WTC11 (cell line): ENCODE results near the gene TOX2. TPM values are rescaled to one million over a fixed set of nuclear protein-coding genes. Genes with fewer than 3 reads are reported as not detected.

Source experiments
- ATAC-seq: fragments of 200-7000 bp; cut with Tn5 transposase; 2 replicates; pipeline ENCODE4 v1.10.0; 2021; ENCODE audit warnings: mild to moderate bottlenecking, moderate library complexity
- Bru-seq: library from RNA; stranded (reverse); fragments of 400-500 nt; gene quantifications from one replicate; lab custom pipeline; 2021; lab: Mats Ljungman, UMichigan
- CTCF ChIA-PET: fragments of 300-600 bp; sonication (Branson Sonifier 250); formaldehyde crosslinking; loops from one replicate; lab custom pipeline; 2021; ENCODE audit warnings: antibody characterized with exemption; lab: Charles Lee
- POLR2A ChIA-PET: fragments of 350-600 bp; sonication (Branson Sonifier 250); formaldehyde crosslinking; loops from one replicate; lab custom pipeline; 2021; ENCODE audit warnings: antibody characterized with exemption; lab: Charles Lee
- DNase-seq: peaks from one replicate; pipeline ENCODE4 v3.0.0; 2021; ENCODE audit warnings: low spot score
- H3K27ac Mint-ChIP-seq: 2 replicates; pipeline ENCODE4 v1.8.0; 2021; ENCODE audit warnings: mixed read lengths
- H3K27me3 Mint-ChIP-seq: 2 replicates; pipeline ENCODE4 v1.8.0; 2021; ENCODE audit warnings: low read depth, mild to moderate bottlenecking, moderate library complexity, mixed read lengths
- H3K36me3 Mint-ChIP-seq: 2 replicates; pipeline ENCODE4 v1.8.0; 2021; ENCODE audit warnings: mixed read lengths
- H3K4me1 Mint-ChIP-seq: 2 replicates; pipeline ENCODE4 v1.8.0; 2022; ENCODE audit warnings: mixed read lengths
- H3K4me3 Mint-ChIP-seq: 2 replicates; pipeline ENCODE4 v1.8.0; 2021; ENCODE audit warnings: mild to moderate bottlenecking, moderate library complexity, mixed read lengths
- H3K9me3 Mint-ChIP-seq: 2 replicates; pipeline ENCODE4 v1.8.0; 2021; ENCODE audit warnings: mixed read lengths
- IRF2 ChIP-seq: sonication (generic); formaldehyde crosslinking; IDR thresholded peaks from 2 replicates; pipeline ENCODE4 v1.8.0; 2022; ENCODE audit warnings: low read depth, missing genetic modification reagents, borderline replicate concordance
- JAZF1 ChIP-seq: fragments of 250-450 bp; sonication (Bioruptor Pico); IDR thresholded peaks from 2 replicates; pipeline ENCODE4 v1.9.0; 2021; ENCODE audit warnings: moderate library complexity, mild to moderate bottlenecking, inconsistent platforms
- MYBL2 ChIP-seq: sonication (generic); formaldehyde crosslinking; IDR thresholded peaks from 2 replicates; pipeline ENCODE4 v1.8.1; 2023; ENCODE audit warnings: mild to moderate bottlenecking, moderate library complexity, missing genetic modification reagents
- NR2C2 ChIP-seq: sonication (generic); formaldehyde crosslinking; IDR thresholded peaks from 2 replicates; pipeline ENCODE4 v1.8.0; 2022; ENCODE audit warnings: mild to moderate bottlenecking, missing genetic modification reagents
- SMAD4 ChIP-seq: sonication (generic); formaldehyde crosslinking; IDR thresholded peaks from 2 replicates; pipeline ENCODE4 v1.8.0; 2022; ENCODE audit warnings: mild to moderate bottlenecking, missing genetic modification reagents
- TEAD4 ChIP-seq: sonication (generic); formaldehyde crosslinking; IDR thresholded peaks from 2 replicates; pipeline ENCODE4 v1.8.0; 2022; ENCODE audit warnings: mild to moderate bottlenecking, missing genetic modification reagents
- ZNF219 ChIP-seq: sonication (generic); formaldehyde crosslinking; IDR thresholded peaks from 2 replicates; pipeline ENCODE4 v1.8.0; 2023; ENCODE audit warnings: missing genetic modification reagents, mild to moderate bottlenecking, borderline replicate concordance
- long read RNA-seq, 3 experiments: library from RNA in 1 of 3; library from capped mRNA in 1 of 3; library from polyadenylated mRNA in 1 of 3; unstranded in 2 of 3; stranded (forward) in 1 of 3; transcript quantifications; one replicate each; pipeline ENCODE4 v2.0.0, GENCODE V29; 2021
- total RNA-seq: library from RNA; stranded (reverse); gene quantifications from 3 replicates; pipeline ENCODE4 v1.2.3, GENCODE V29; 2021
- TF ChIP-seq, protein P1 (sequence below): sonication (generic); formaldehyde crosslinking; IDR thresholded peaks from 2 replicates; pipeline ENCODE4 v1.8.1; 2022; ENCODE audit warnings: mild to moderate bottlenecking, missing genetic modification reagents, moderate library complexity, borderline replicate concordance
- TF ChIP-seq, protein P2 (sequence below): fragments of 250-450 bp; sonication (Bioruptor Pico); IDR thresholded peaks from 2 replicates; pipeline ENCODE4 v1.9.0; 2021; ENCODE audit warnings: mild to moderate bottlenecking, borderline replicate concordance
- TF ChIP-seq, protein P3 (sequence below): sonication (generic); formaldehyde crosslinking; IDR thresholded peaks from 2 replicates; pipeline ENCODE4 v1.8.1; 2022; ENCODE audit warnings: low read depth, mild to moderate bottlenecking, moderate library complexity, missing genetic modification reagents, borderline replicate concordance
- TF ChIP-seq, protein P4 (sequence below): sonication (generic); formaldehyde crosslinking; IDR thresholded peaks from 2 replicates; pipeline ENCODE4 v1.8.0; 2022; ENCODE audit warnings: mild to moderate bottlenecking, missing genetic modification reagents
- TF ChIP-seq, protein P5 (sequence below): fragments of 250-450 bp; sonication (Bioruptor Pico); IDR thresholded peaks from 2 replicates; pipeline ENCODE4 v1.8.0; 2021; ENCODE audit warnings: mild to moderate bottlenecking
- TF ChIP-seq, protein P6 (sequence below): sonication (generic); formaldehyde crosslinking; IDR thresholded peaks from 2 replicates; pipeline ENCODE4 v1.8.0; 2022; ENCODE audit warnings: missing genetic modification reagents
- TF ChIP-seq, protein P7 (sequence below): sonication (generic); formaldehyde crosslinking; IDR thresholded peaks from 2 replicates; pipeline ENCODE4 v1.8.0; 2023; ENCODE audit warnings: missing genetic modification reagents

The TOX2 gene, protein sequence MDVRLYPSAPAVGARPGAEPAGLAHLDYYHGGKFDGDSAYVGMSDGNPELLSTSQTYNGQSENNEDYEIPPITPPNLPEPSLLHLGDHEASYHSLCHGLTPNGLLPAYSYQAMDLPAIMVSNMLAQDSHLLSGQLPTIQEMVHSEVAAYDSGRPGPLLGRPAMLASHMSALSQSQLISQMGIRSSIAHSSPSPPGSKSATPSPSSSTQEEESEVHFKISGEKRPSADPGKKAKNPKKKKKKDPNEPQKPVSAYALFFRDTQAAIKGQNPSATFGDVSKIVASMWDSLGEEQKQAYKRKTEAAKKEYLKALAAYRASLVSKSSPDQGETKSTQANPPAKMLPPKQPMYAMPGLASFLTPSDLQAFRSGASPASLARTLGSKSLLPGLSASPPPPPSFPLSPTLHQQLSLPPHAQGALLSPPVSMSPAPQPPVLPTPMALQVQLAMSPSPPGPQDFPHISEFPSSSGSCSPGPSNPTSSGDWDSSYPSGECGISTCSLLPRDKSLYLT
- total RNA-seq (1.9 to 3.4 TPM (median 2.4 TPM) in 3 replicates), Bru-seq, nascent RNA (percentile 31 among the genes with signal in this experiment)
- long read RNA-seq, experiment 1, partial matches to known transcripts = 0 of 4 reads
- long read RNA-seq, experiment 1, other reads (novel, unspliced or antisense) = 3 of 4 reads
- long read RNA-seq, experiment 2, partial matches to known transcripts = 0 of 1 reads
- long read RNA-seq, experiment 2, other reads (novel, unspliced or antisense) = 1 of 1 reads
- long read RNA-seq, experiment 3, partial matches to known transcripts = 2 of 2 reads
- long read RNA-seq, experiment 3, other reads (novel, unspliced or antisense) = 0 of 2 reads

DNA sequence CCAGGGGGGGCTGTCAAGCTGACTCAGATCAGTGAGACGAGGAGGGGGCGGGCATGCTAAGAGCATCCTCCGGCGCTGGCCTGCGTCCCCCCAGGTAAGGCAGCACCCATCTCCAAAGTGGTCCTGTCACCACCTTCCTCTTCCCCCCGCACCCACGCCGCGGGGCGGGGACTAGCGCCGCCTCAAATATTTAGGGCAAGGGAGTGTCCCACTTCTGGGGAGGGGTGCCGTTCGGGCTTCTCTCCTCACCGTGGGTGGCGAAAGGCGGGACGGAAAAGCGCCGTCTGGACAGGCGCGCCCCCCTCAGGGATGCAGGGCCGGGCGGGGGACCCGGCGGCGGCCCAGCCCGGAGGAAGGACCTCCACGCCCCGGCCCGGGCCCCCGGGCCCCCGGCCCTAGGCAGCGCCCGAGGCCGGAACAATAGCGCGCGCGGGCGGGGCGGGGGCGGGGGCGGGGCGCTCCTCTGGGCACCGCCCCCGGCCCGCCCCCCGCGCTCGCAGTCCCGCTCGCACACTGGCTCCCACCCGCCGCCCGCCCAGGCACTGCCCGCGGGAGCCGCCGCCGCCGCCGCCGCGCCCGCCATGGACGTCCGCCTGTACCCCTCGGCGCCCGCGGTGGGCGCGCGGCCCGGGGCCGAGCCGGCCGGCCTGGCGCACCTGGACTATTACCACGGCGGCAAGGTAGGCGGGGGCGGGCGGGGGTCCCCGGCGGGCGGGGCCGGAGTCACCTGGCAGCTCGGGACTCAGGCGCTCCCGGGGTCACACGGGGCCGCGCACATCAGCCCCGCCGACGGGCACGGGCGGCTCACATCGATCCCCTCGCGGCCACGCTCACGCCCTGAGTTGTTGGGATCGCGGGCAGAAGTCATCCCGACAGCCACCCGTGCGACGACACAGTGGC lies at the start of gene TOX2:
TSS of gene TOX2 (plus strand) at position 542 of the 900 bp plus-strand sequence. CDS start at position 582, 40 bp downstream.
- CTCF ChIA-PET = no interaction called here
- TF ChIP-seq MYBL2 (CRISPR knock-in tag) (no peak), ZNF219 (CRISPR knock-in tag) (no peak)
- TF ChIP-seq, protein P1, sequence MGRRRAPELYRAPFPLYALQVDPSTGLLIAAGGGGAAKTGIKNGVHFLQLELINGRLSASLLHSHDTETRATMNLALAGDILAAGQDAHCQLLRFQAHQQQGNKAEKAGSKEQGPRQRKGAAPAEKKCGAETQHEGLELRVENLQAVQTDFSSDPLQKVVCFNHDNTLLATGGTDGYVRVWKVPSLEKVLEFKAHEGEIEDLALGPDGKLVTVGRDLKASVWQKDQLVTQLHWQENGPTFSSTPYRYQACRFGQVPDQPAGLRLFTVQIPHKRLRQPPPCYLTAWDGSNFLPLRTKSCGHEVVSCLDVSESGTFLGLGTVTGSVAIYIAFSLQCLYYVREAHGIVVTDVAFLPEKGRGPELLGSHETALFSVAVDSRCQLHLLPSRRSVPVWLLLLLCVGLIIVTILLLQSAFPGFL (CRISPR knock-in tag) = no peak
- TF ChIP-seq, protein P2, sequence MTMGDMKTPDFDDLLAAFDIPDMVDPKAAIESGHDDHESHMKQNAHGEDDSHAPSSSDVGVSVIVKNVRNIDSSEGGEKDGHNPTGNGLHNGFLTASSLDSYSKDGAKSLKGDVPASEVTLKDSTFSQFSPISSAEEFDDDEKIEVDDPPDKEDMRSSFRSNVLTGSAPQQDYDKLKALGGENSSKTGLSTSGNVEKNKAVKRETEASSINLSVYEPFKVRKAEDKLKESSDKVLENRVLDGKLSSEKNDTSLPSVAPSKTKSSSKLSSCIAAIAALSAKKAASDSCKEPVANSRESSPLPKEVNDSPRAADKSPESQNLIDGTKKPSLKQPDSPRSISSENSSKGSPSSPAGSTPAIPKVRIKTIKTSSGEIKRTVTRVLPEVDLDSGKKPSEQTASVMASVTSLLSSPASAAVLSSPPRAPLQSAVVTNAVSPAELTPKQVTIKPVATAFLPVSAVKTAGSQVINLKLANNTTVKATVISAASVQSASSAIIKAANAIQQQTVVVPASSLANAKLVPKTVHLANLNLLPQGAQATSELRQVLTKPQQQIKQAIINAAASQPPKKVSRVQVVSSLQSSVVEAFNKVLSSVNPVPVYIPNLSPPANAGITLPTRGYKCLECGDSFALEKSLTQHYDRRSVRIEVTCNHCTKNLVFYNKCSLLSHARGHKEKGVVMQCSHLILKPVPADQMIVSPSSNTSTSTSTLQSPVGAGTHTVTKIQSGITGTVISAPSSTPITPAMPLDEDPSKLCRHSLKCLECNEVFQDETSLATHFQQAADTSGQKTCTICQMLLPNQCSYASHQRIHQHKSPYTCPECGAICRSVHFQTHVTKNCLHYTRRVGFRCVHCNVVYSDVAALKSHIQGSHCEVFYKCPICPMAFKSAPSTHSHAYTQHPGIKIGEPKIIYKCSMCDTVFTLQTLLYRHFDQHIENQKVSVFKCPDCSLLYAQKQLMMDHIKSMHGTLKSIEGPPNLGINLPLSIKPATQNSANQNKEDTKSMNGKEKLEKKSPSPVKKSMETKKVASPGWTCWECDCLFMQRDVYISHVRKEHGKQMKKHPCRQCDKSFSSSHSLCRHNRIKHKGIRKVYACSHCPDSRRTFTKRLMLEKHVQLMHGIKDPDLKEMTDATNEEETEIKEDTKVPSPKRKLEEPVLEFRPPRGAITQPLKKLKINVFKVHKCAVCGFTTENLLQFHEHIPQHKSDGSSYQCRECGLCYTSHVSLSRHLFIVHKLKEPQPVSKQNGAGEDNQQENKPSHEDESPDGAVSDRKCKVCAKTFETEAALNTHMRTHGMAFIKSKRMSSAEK (CRISPR knock-in tag) = no peak
- peak; percentile 62 for DNase-seq
- Mint-ChIP-seq H3K27me3 (peaks cover 67% of the 10 kb centered on the region), H3K27ac (no peak within 1 kb of the TSS), H3K9me3 (peaks cover 14% of the 10 kb centered on the region), H3K36me3 (no peaks in the 10 kb centered on the region), H3K4me3 (peak within 1 kb of the TSS; percentile 77), H3K4me1 (peaks cover 13% of the 10 kb centered on the region)
- ATAC-seq = peak; percentile 61
- POLR2A ChIA-PET = no interaction called here

DNA sequence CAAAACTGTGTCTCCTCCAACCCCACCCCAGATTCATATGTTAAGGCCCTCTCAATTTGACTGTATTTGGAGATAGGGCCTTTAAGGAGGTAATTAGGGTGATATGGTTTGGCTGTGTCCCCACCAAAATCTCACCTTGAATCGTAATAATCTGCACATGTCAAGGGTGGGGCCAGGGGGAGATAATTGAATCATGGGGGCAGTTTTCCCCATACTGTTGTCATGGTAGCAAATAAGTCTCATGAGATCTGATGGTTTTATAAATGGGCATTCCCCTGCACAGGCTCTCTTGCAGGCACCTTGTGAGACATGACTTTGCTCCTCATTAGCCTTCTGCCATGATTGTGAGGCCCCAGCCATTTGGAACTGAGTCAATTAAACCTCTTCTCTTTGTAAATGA lies 46.6 kb upstream of the TOX2 start:
- peaks cover 10% of the 10 kb centered on the region for H3K4me1 Mint-ChIP-seq
- no peak for DNase-seq
- ChIA-PET CTCF (no interaction called here), POLR2A (no interaction called here)
- no peaks in the 10 kb centered on the region for H3K36me3 Mint-ChIP-seq
- no peaks in the 10 kb centered on the region; the same call in 1 of the 2 replicates for H3K27me3 Mint-ChIP-seq
- no peak overlapping the region for H3K27ac Mint-ChIP-seq
- no peak for ATAC-seq
- H3K4me3 Mint-ChIP-seq = no peak overlapping the region
- no peaks in the 10 kb centered on the region for H3K9me3 Mint-ChIP-seq
- TF ChIP-seq JAZF1 (CRISPR knock-in tag) (no peak), SMAD4 (no peak), IRF2 (CRISPR knock-in tag) (no peak), TEAD4 (CRISPR knock-in tag) (no peak), NR2C2 (CRISPR knock-in tag) (no peak), MYBL2 (CRISPR knock-in tag) (no peak)
- TF ChIP-seq, protein P3, sequence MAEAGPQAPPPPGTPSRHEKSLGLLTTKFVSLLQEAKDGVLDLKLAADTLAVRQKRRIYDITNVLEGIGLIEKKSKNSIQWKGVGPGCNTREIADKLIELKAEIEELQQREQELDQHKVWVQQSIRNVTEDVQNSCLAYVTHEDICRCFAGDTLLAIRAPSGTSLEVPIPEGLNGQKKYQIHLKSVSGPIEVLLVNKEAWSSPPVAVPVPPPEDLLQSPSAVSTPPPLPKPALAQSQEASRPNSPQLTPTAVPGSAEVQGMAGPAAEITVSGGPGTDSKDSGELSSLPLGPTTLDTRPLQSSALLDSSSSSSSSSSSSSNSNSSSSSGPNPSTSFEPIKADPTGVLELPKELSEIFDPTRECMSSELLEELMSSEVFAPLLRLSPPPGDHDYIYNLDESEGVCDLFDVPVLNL (CRISPR knock-in tag) = no peak
- TF ChIP-seq, protein P4, sequence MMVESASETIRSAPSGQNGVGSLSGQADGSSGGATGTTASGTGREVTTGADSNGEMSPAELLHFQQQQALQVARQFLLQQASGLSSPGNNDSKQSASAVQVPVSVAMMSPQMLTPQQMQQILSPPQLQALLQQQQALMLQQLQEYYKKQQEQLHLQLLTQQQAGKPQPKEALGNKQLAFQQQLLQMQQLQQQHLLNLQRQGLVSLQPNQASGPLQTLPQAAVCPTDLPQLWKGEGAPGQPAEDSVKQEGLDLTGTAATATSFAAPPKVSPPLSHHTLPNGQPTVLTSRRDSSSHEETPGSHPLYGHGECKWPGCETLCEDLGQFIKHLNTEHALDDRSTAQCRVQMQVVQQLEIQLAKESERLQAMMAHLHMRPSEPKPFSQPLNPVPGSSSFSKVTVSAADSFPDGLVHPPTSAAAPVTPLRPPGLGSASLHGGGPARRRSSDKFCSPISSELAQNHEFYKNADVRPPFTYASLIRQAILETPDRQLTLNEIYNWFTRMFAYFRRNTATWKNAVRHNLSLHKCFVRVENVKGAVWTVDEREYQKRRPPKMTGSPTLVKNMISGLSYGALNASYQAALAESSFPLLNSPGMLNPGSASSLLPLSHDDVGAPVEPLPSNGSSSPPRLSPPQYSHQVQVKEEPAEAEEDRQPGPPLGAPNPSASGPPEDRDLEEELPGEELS = no peak
- TF ChIP-seq, protein P5, sequence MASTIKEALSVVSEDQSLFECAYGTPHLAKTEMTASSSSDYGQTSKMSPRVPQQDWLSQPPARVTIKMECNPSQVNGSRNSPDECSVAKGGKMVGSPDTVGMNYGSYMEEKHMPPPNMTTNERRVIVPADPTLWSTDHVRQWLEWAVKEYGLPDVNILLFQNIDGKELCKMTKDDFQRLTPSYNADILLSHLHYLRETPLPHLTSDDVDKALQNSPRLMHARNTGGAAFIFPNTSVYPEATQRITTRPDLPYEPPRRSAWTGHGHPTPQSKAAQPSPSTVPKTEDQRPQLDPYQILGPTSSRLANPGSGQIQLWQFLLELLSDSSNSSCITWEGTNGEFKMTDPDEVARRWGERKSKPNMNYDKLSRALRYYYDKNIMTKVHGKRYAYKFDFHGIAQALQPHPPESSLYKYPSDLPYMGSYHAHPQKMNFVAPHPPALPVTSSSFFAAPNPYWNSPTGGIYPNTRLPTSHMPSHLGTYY (CRISPR knock-in tag) = no peak
- TF ChIP-seq, protein P6, sequence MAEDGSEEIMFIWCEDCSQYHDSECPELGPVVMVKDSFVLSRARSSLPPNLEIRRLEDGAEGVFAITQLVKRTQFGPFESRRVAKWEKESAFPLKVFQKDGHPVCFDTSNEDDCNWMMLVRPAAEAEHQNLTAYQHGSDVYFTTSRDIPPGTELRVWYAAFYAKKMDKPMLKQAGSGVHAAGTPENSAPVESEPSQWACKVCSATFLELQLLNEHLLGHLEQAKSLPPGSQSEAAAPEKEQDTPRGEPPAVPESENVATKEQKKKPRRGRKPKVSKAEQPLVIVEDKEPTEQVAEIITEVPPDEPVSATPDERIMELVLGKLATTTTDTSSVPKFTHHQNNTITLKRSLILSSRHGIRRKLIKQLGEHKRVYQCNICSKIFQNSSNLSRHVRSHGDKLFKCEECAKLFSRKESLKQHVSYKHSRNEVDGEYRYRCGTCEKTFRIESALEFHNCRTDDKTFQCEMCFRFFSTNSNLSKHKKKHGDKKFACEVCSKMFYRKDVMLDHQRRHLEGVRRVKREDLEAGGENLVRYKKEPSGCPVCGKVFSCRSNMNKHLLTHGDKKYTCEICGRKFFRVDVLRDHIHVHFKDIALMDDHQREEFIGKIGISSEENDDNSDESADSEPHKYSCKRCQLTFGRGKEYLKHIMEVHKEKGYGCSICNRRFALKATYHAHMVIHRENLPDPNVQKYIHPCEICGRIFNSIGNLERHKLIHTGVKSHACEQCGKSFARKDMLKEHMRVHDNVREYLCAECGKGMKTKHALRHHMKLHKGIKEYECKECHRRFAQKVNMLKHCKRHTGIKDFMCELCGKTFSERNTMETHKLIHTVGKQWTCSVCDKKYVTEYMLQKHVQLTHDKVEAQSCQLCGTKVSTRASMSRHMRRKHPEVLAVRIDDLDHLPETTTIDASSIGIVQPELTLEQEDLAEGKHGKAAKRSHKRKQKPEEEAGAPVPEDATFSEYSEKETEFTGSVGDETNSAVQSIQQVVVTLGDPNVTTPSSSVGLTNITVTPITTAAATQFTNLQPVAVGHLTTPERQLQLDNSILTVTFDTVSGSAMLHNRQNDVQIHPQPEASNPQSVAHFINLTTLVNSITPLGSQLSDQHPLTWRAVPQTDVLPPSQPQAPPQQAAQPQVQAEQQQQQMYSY = no peak
- TF ChIP-seq, protein P7, sequence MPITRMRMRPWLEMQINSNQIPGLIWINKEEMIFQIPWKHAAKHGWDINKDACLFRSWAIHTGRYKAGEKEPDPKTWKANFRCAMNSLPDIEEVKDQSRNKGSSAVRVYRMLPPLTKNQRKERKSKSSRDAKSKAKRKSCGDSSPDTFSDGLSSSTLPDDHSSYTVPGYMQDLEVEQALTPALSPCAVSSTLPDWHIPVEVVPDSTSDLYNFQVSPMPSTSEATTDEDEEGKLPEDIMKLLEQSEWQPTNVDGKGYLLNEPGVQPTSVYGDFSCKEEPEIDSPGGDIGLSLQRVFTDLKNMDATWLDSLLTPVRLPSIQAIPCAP (CRISPR knock-in tag) = no peak
